HL-60 (cell line): ENCODE measurements around the gene PLCB1.
A peak's percentile ranks its signal among the peaks of the same experiment; 100 is the strongest.

Source experiments
- DNase-seq, 2 experiments: peaks; one replicate each; pipeline ENCODE4 v3.0.0-alpha.2; 2010 to 2020; ENCODE audit warnings: low read depth in 1 of 2, low spot score in 1 of 2
- H3K27ac ChIP-seq: fragments of 250-450 bp; sonication (Bioruptor Pico); replicated peaks from 2 replicates; pipeline ENCODE4 v1.5.1; 2020; ENCODE audit warnings: mild to moderate bottlenecking, moderate library complexity
- H3K27me3 ChIP-seq: fragments of 250-450 bp; sonication (Bioruptor Pico); 2 replicates; pipeline ENCODE4 v1.5.1; 2021; ENCODE audit warnings: mild to moderate bottlenecking, moderate library complexity; ENCODE audit not compliant: insufficient read depth, poor library complexity, severe bottlenecking
- H3K4me3 ChIP-seq: replicated peaks from 2 replicates; pipeline ENCODE4 v1.5.1; 2011; ENCODE audit warnings: mild to moderate bottlenecking, control low read depth, low read length; ENCODE audit not compliant: insufficient read depth
- GABPA ChIP-seq: IDR thresholded peaks from 2 replicates; pipeline ENCODE4 v1.6.1; 2012; ENCODE audit warnings: low read depth
- POLR2AphosphoS5 ChIP-seq: IDR thresholded peaks from 2 replicates; pipeline ENCODE4 v1.6.1; 2012; ENCODE audit warnings: low read depth
- SPI1 ChIP-seq: IDR thresholded peaks from 2 replicates; pipeline ENCODE4 v1.6.1; 2012; ENCODE audit warnings: low read depth, mild to moderate bottlenecking, borderline replicate concordance
- TF ChIP-seq, protein P1 (sequence below): IDR thresholded peaks from one replicate; pipeline ENCODE4 v1.5.1; 2011; ENCODE audit warnings: low read length, control low read depth, inconsistent platforms; ENCODE audit not compliant: insufficient read depth
- TF ChIP-seq, protein P2 (sequence below): IDR thresholded peaks from 2 replicates; pipeline ENCODE4 v1.6.1; 2012; ENCODE audit warnings: low read depth; ENCODE audit not compliant: insufficient replicate concordance

Gene PLCB1

DNA sequence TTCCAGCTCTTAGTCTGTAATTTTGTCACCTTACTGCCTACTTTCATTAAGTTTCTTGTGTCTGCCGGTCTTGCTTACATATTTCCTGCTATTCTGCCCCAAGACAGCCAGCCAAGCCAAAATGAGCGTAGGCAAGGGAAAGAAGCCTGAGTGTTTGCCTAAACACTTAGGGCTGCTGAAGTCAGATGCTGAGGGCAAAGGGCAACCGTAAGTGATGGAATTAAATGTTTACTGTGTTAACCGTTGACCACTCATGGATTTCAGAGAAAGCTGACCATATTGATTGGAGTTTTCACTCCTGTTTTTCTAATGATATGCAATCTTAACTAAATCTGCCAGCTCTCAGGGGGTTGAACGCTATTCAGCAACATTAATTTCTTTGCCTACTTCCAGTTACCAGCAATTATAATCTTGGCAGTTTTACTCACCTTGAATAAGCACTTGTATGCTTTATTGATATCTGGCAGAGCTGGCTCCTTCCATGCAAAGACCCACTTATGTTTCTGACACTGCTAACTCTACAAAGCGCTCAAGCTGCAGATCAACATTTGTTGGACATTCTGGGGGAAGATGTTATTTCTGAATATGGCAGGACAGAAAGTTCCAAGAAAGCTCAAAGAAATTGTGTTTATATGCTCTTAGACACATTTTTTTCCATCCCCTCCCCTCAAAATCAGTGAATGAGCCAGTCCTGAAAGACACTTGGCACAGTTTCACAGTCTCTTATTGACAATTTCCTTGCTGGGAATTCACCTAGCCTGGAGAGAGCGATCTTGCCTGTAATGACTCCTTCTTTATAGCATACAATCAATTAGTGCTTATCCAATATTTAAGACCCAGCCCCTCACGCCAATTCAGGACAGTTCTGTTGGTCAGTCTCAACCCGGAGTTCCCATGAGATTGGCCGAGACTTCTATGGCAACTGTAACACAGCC is 183.8 kb downstream of the PLCB1 start:
- Histone ChIP-seq H3K27ac (no peak overlapping the region), H3K27me3 (no peaks in the 10 kb centered on the region), H3K4me3 (no peak overlapping the region)
- DNase-seq = no peak
- TF ChIP-seq, protein P1, sequence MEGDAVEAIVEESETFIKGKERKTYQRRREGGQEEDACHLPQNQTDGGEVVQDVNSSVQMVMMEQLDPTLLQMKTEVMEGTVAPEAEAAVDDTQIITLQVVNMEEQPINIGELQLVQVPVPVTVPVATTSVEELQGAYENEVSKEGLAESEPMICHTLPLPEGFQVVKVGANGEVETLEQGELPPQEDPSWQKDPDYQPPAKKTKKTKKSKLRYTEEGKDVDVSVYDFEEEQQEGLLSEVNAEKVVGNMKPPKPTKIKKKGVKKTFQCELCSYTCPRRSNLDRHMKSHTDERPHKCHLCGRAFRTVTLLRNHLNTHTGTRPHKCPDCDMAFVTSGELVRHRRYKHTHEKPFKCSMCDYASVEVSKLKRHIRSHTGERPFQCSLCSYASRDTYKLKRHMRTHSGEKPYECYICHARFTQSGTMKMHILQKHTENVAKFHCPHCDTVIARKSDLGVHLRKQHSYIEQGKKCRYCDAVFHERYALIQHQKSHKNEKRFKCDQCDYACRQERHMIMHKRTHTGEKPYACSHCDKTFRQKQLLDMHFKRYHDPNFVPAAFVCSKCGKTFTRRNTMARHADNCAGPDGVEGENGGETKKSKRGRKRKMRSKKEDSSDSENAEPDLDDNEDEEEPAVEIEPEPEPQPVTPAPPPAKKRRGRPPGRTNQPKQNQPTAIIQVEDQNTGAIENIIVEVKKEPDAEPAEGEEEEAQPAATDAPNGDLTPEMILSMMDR = no peak
- TF ChIP-seq SPI1 (no peak), POLR2AphosphoS5 (no peak), GABPA (no peak)
- TF ChIP-seq, protein P2, sequence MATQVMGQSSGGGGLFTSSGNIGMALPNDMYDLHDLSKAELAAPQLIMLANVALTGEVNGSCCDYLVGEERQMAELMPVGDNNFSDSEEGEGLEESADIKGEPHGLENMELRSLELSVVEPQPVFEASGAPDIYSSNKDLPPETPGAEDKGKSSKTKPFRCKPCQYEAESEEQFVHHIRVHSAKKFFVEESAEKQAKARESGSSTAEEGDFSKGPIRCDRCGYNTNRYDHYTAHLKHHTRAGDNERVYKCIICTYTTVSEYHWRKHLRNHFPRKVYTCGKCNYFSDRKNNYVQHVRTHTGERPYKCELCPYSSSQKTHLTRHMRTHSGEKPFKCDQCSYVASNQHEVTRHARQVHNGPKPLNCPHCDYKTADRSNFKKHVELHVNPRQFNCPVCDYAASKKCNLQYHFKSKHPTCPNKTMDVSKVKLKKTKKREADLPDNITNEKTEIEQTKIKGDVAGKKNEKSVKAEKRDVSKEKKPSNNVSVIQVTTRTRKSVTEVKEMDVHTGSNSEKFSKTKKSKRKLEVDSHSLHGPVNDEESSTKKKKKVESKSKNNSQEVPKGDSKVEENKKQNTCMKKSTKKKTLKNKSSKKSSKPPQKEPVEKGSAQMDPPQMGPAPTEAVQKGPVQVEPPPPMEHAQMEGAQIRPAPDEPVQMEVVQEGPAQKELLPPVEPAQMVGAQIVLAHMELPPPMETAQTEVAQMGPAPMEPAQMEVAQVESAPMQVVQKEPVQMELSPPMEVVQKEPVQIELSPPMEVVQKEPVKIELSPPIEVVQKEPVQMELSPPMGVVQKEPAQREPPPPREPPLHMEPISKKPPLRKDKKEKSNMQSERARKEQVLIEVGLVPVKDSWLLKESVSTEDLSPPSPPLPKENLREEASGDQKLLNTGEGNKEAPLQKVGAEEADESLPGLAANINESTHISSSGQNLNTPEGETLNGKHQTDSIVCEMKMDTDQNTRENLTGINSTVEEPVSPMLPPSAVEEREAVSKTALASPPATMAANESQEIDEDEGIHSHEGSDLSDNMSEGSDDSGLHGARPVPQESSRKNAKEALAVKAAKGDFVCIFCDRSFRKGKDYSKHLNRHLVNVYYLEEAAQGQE = no peak

DNA sequence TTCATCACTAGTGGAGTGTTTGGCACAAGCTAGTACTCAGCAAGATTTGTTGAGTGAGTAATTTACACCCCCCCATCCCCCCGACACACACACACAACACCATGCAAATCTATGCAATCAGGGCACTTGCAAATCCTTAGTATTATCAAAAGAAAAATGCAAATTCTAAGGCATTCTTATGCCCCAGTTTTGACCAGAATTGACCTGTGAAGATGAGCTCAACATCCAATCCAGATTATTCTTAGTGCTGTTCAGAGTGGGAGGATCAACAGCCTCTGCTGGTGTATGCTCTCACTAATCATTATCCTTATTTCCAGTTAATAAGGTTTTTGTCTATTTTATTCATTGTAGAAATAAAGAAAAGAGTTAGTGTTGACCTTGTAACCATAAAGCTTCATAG is 185.4 kb downstream of the PLCB1 start:
- H3K27ac ChIP-seq = no peak overlapping the region
- TF ChIP-seq GABPA (no peak), SPI1 (no peak), POLR2AphosphoS5 (no peak)
- TF ChIP-seq, protein P1 = no peak
- TF ChIP-seq, protein P2 = no peak
- H3K4me3 ChIP-seq = no peak overlapping the region
- no peak for DNase-seq
- no peaks in the 10 kb centered on the region for H3K27me3 ChIP-seq

DNA sequence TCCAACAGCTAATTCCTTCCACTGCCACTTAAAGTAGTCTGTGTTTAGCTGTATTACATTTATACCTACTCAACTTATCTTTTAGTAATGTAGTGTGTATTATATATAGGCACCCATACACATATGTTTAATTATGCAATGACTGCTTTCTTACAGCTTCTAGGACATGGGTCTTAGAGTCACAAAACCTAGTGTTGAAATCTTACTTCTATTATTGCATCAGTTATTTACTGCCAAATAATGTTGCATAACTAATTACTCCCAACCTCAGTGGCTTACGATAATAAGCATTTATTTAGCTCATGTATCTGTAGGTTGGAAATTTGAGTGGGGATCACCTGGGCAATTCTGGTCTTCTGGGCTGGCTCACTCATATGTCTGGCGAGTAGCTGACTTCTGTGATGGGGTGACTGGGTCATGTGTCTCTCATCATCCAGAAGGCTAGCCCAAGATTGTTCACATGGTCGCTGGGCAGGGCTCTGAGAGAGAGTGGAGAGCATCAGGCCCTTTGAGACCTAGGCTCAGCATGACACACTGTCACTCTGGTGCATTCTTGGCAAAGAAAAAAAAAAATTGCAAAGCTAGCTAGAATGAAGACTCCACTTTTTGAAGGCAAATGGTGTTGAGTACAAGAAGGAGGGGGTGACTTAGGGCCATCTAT is 187.0 kb downstream of the PLCB1 start:
- TF ChIP-seq POLR2AphosphoS5 = no peak
- TF ChIP-seq, protein P2 = no peak
- TF ChIP-seq, protein P1 = no peak
- TF ChIP-seq SPI1 = no peak
- no peak for TF ChIP-seq GABPA
- no peaks in the 10 kb centered on the region for H3K27me3 ChIP-seq
- DNase-seq = peak in 1 of 2 experiments; percentile 82
- no peak overlapping the region for H3K4me3 ChIP-seq
- no peak overlapping the region; the same call in 1 of the 2 replicates for H3K27ac ChIP-seq
